ENCODE results near the gene DLG1. TPM values are rescaled to one million over a fixed set of nuclear protein-coding genes. Genes with fewer than 3 reads are reported as not detected.

DLG1 gene
- total RNA-seq, 2 donors from 2014 or later, result 115 to 124 TPM

- no peak overlapping the region for H3K9ac ChIP-seq (ENCODE audit: low read depth in 2 of 2, low read length in 2 of 2)
- H3K36me3 ChIP-seq, result no peaks in the 10 kb centered on the region
- no peaks in the 10 kb centered on the region for H3K4me1 ChIP-seq
- intact Hi-C loops (cut with DNase I), result no loop called here
- TF ChIP-seq CTCF (IDR thresholded peaks at IDR 0.05), result no peak
- H3K4me3 ChIP-seq, result no peak overlapping the region
- H3K9me3 ChIP-seq, result no peaks in the 10 kb centered on the region
- no peak for DNase-seq
- no peaks in the 10 kb centered on the region for H3K27me3 ChIP-seq
- no peak overlapping the region for H3K27ac ChIP-seq
Measured at GRCh38 chr3:196996454-196997265, 301.8 kb downstream of the DLG1 start.

- Histone ChIP-seq H3K4me3 (no peak overlapping the region), H3K9ac (ENCODE audit: low read depth in 2 of 2, low read length in 2 of 2) (no peak overlapping the region), H3K4me1 (no peaks in the 10 kb centered on the region), H3K36me3 (no peaks in the 10 kb centered on the region), H3K27ac (no peak overlapping the region), H3K9me3 (no peaks in the 10 kb centered on the region), H3K27me3 (no peaks in the 10 kb centered on the region)
- no peak for TF ChIP-seq CTCF (IDR thresholded peaks at IDR 0.05)
- intact Hi-C loops (cut with DNase I), result no loop called here
- no peak for DNase-seq
Measured at GRCh38 chr3:196995646-196996355, 302.6 kb downstream of the DLG1 start.

- Histone ChIP-seq H3K27ac (no peak overlapping the region), H3K4me3 (no peak overlapping the region), H3K36me3 (no peaks in the 10 kb centered on the region), H3K27me3 (no peaks in the 10 kb centered on the region), H3K9ac (ENCODE audit: low read depth in 2 of 2, low read length in 2 of 2) (no peak overlapping the region), H3K4me1 (no peaks in the 10 kb centered on the region), H3K9me3 (no peaks in the 10 kb centered on the region)
- intact Hi-C loops (cut with DNase I), result no loop called here
- no peak for TF ChIP-seq CTCF (IDR thresholded peaks at IDR 0.05)
- DNase-seq, result no peak
Measured at GRCh38 chr3:196995027-196995426, 303.4 kb downstream of the DLG1 start.

- intact Hi-C loops (cut with DNase I), result no loop called here
- no peak for DNase-seq
Measured at GRCh38 chr3:196994056-196994455, 304.4 kb downstream of the DLG1 start.

More at GRCh38 chr3:196994056-196994455, 304.4 kb downstream of the DLG1 start:
- H3K36me3 ChIP-seq, result no peaks in the 10 kb centered on the region
- TF ChIP-seq CTCF (IDR thresholded peaks at IDR 0.05), result no peak
- H3K27me3 ChIP-seq, result no peaks in the 10 kb centered on the region
- H3K27ac ChIP-seq, result no peak overlapping the region
- H3K9ac ChIP-seq (ENCODE audit: low read depth in 2 of 2, low read length in 2 of 2), result no peak overlapping the region
- no peaks in the 10 kb centered on the region for H3K4me1 ChIP-seq
- no peak overlapping the region for H3K4me3 ChIP-seq
- no peaks in the 10 kb centered on the region for H3K9me3 ChIP-seq

Small RNA genes within 50 kb of the gene (microRNA-seq; reads per million reads assigned to microRNA genes)
- not detected for gene MIR4797
